H1 (cell line): ENCODE measurements around the gene CELA1. TPM values are rescaled to one million over a fixed set of nuclear protein-coding genes. Genes with fewer than 3 reads are reported as not detected.

Experiments
- BRCA1 ChIP-seq: IDR thresholded peaks from 2 replicates; pipeline ENCODE4 v1.6.1; 2012; ENCODE audit warnings: low read depth, low read length, improper control_type of control experiment
- POLR2A ChIP-seq, 2 experiments: IDR thresholded peaks; 1 replicate in 1 of 2; 2 replicates in 1 of 2; pipeline ENCODE4 v1.6.1; 2011; ENCODE audit warnings: low read depth in 2 of 2, low read length in 2 of 2, mild to moderate bottlenecking in 2 of 2; ENCODE audit errors: control extremely low read depth in 1 of 2
- USF2 ChIP-seq: IDR thresholded peaks from 2 replicates; pipeline ENCODE4 v1.6.1; 2011; ENCODE audit warnings: low read length, improper control_type of control experiment
- polyA plus RNA-seq, 7 experiments: library from polyadenylated mRNA; depleted of rRNA in 3 of 7; stranded (reverse) in 5 of 7; unstranded in 2 of 7; fragments of >200 nt in 5 of 7; fragments of 200-250 nt in 2 of 7; gene quantifications; 1 replicate in 5 of 7; 2 replicates in 1 of 7; 4 replicates in 1 of 7; pipeline versions ENCODE4 v1.2.1 to v1.2.3, GENCODE V29; 2011 to 2013; ENCODE audit warnings: missing spikeins in 2 of 7, mixed read lengths in 2 of 7
- total RNA-seq: library from RNA; stranded (reverse); fragmentation: NEBNext Ultra II Directional; extraction: Animal tissue kit (Norgen Biotek cat#: 25700); gene quantifications from 2 replicates; pipeline ENCODE4 v1.2.1, GENCODE V29; 2021

CELA1 gene
- total and polyA plus RNA-seq, 2 of the 8 experiments (the other 6 are each of a cell fraction or from before 2014, with no cell fraction given) = 0.09 TPM; not detected in 1

GRCh38 chr12:51326698-51327439, 19.6 kb downstream of the CELA1 start (continued):
- TF ChIP-seq USF2 (no peak), BRCA1 (no peak), POLR2A (IDR thresholded peaks at IDR 0.05; ENCODE audit: control extremely low read depth in 1 of 2, low read depth in 2 of 2, low read length in 2 of 2) (no peak)
- TF ChIP-seq, all 59 proteins: peak for 3
